ENCODE data around the gene PRR12.

PRR12 gene

DNA sequence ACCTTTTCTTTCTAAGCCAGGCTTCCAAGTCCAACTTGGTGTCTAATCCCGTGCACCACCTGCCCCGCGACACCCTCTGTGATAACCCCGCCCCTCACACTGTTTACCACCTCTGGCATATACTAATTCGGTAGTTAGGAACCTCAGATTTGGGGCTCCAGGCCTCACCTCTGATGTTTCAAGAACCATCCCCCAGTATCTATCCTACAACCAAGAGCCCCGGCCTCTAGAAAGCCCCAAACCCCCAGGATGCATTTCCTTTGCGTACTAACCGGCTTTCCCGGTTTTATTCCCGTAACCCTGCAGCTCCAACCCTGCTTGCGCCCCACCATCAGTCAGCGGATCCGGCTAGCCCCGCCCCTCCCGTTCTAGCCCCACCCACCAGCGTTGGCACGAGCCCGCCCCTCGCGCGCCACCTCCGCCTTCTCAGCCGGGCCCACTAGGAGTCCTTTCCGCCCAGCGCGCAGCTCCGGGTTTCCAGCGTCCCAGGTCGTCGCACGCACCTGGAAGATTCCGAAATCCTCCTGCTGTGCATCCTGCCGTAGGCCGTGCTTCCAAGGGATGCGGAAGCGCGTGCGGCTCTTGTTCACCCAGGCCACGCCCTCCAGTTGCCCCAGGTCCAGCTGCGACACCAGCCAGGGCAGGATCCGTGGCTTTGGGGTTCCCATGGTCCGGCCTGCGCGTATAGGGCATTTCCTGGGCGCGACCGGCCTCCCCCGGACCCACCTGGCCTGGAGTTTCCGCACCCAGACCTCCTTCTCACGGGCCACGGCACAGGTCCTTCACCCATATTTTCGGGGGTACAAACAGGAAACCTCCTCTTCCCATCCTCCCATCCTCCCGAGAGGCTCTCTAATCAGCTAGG lies 73.4 kb downstream of the PRR12 start:
- H3K9me3 ChIP-seq (ENCODE audit: low read length): no peaks in the 10 kb centered on the region
- peak overlapping the region; percentile 80 for H3K4me2 ChIP-seq (ENCODE audit: low read length)
- H3K4me3 ChIP-seq (ENCODE audit: low read depth, low read length, poor library complexity, severe bottlenecking): peak overlapping the region; percentile 83
- H3K9me2 ChIP-seq (ENCODE audit: low read depth, low read length): no peaks in the 10 kb centered on the region
- H3K27ac ChIP-seq (ENCODE audit: low read depth, low read length, poor library complexity, severe bottlenecking): peak overlapping the region; percentile 83
- H3F3A ChIP-seq (ENCODE audit: insufficient read depth, low read length): no peaks in the 10 kb centered on the region
- TF ChIP-seq, protein P1, sequence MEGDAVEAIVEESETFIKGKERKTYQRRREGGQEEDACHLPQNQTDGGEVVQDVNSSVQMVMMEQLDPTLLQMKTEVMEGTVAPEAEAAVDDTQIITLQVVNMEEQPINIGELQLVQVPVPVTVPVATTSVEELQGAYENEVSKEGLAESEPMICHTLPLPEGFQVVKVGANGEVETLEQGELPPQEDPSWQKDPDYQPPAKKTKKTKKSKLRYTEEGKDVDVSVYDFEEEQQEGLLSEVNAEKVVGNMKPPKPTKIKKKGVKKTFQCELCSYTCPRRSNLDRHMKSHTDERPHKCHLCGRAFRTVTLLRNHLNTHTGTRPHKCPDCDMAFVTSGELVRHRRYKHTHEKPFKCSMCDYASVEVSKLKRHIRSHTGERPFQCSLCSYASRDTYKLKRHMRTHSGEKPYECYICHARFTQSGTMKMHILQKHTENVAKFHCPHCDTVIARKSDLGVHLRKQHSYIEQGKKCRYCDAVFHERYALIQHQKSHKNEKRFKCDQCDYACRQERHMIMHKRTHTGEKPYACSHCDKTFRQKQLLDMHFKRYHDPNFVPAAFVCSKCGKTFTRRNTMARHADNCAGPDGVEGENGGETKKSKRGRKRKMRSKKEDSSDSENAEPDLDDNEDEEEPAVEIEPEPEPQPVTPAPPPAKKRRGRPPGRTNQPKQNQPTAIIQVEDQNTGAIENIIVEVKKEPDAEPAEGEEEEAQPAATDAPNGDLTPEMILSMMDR (IDR thresholded peaks at IDR 0.05; ENCODE audit: low read length): no peak
- no peak for TF ChIP-seq EZH2 (IDR thresholded peaks at IDR 0.05; ENCODE audit: borderline replicate concordance, low read length)
- peaks cover 50% of the 10 kb centered on the region for H3K36me3 ChIP-seq (ENCODE audit: insufficient read depth, low read length)
- H3K79me2 ChIP-seq (ENCODE audit: insufficient read depth, low read length): 0 out of 2 replicates have a peak, but pooled peaks cover 5% of the 10 kb centered on the region
- H2AFZ ChIP-seq (ENCODE audit: low read length): no peak overlapping the region
- H4K20me1 ChIP-seq (ENCODE audit: insufficient read depth, low read length): no peaks in the 10 kb centered on the region
- H3K27me3 ChIP-seq (ENCODE audit: insufficient read depth, low read length): no peaks in the 10 kb centered on the region
- H3K4me1 ChIP-seq (ENCODE audit: insufficient read depth, low read length, severe bottlenecking): peaks cover 23% of the 10 kb centered on the region
- peak overlapping the region; percentile 91 for H3K9ac ChIP-seq (ENCODE audit: low read length)

DNA sequence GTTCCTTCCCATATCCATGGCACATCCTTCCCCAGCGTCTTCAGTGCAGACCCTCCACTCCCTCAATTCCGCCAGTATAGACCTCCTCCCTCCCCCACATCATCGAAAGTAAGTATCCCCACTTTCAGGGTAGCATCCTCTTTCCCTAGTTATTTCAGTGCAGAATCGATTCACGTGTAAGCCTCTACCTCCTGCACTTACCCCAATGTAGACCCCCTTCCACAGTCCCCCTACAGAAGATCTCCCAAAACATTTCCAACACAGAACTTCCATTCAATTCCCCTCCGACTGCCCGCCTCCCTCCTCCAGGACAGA lies 74.0 kb downstream of the PRR12 start:
- H3K27me3 ChIP-seq (ENCODE audit: insufficient read depth, low read length): no peaks in the 10 kb centered on the region
- H2AFZ ChIP-seq (ENCODE audit: low read length): no peak overlapping the region
- TF ChIP-seq EZH2 (IDR thresholded peaks at IDR 0.05; ENCODE audit: borderline replicate concordance, low read length): no peak
- TF ChIP-seq, protein P1 (IDR thresholded peaks at IDR 0.05; ENCODE audit: low read length): no peak
- no peaks in the 10 kb centered on the region for H3K9me2 ChIP-seq (ENCODE audit: low read depth, low read length)
- H3K4me1 ChIP-seq (ENCODE audit: insufficient read depth, low read length, severe bottlenecking): peaks cover 23% of the 10 kb centered on the region
- no peaks in the 10 kb centered on the region for H4K20me1 ChIP-seq (ENCODE audit: insufficient read depth, low read length)
- H3K9ac ChIP-seq (ENCODE audit: low read length): peak overlapping the region; percentile 91
- no peaks in the 10 kb centered on the region for H3K9me3 ChIP-seq (ENCODE audit: low read length)
- peak overlapping the region; percentile 83 for H3K4me3 ChIP-seq (ENCODE audit: low read depth, low read length, poor library complexity, severe bottlenecking)
- no peaks in the 10 kb centered on the region for H3F3A ChIP-seq (ENCODE audit: insufficient read depth, low read length)
- H3K79me2 ChIP-seq (ENCODE audit: insufficient read depth, low read length): 0 out of 2 replicates have a peak, but pooled peaks cover 5% of the 10 kb centered on the region
- peak overlapping the region; percentile 83 for H3K27ac ChIP-seq (ENCODE audit: low read depth, low read length, poor library complexity, severe bottlenecking)
- peak overlapping the region; percentile 80 for H3K4me2 ChIP-seq (ENCODE audit: low read length)
- H3K36me3 ChIP-seq (ENCODE audit: insufficient read depth, low read length): peaks cover 49% of the 10 kb centered on the region

DNA sequence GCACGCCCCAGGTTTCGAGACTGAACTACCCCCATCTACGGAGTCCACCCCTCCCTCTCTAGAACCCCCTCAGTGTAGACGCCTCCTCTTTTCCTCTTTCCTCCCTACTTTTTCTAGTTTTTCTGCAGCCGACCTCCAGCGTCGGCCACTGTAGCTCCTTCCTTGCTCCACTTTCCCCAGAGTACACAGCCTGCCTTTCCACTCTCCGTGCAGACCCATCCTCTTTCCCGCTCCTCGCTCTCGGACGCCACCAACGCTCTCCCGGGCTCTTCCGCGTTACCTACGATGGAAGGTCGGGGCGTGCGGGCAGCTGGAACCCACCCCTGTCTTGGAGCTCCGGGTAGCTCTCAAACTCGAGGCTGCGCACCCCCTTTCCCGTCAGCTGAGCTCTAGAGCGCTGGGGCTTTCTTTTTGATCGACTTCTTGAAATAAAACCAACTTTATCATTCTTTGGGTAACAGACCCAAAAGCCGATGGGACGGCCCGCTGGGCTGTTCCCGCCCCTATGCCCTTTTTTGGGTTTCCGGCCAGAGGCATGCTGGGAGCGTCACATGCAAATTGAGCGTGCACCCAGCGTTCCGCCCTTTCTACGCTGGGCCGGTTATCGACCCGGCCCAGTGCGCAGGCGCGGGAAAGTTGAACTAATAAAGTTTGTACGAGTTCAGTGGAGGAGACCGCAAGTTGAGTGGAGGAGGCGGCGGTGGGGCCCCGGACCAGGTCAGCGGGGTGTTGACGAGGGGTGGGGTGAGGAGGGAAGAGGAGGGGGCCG lies 74.6 kb downstream of the PRR12 start, which contains the start of the genes BCL2L12 and IRF3:
Gene BCL2L12, plus strand, starts transcription at position 583 of the 769 bp plus-strand sequence. CDS start 760 bp downstream, outside the sequence.
Gene IRF3, minus strand, starts transcription at position 507 of the 769 bp plus-strand sequence. CDS start 1,019 bp downstream, outside the sequence.
- H4K20me1 ChIP-seq (ENCODE audit: insufficient read depth, low read length): no peaks in the 10 kb centered on the region
- H2AFZ ChIP-seq (ENCODE audit: low read length): no peak within 1 kb of the TSS
- TF ChIP-seq, protein P1 (IDR thresholded peaks at IDR 0.05; ENCODE audit: low read length): no peak
- TF ChIP-seq EZH2 (IDR thresholded peaks at IDR 0.05; ENCODE audit: borderline replicate concordance, low read length): no peak
- peak within 1 kb of the TSS; percentile 91 for H3K9ac ChIP-seq (ENCODE audit: low read length)
- peaks cover 48% of the 10 kb centered on the region for H3K36me3 ChIP-seq (ENCODE audit: insufficient read depth, low read length)
- H3K4me1 ChIP-seq (ENCODE audit: insufficient read depth, low read length, severe bottlenecking): peaks cover 23% of the 10 kb centered on the region
- peak within 1 kb of the TSS; percentile 83 for H3K27ac ChIP-seq (ENCODE audit: low read depth, low read length, poor library complexity, severe bottlenecking)
- no peaks in the 10 kb centered on the region for H3K9me2 ChIP-seq (ENCODE audit: low read depth, low read length)
- no peaks in the 10 kb centered on the region for H3K27me3 ChIP-seq (ENCODE audit: insufficient read depth, low read length)
- 0 out of 2 replicates have a peak, but pooled peaks cover 5% of the 10 kb centered on the region for H3K79me2 ChIP-seq (ENCODE audit: insufficient read depth, low read length)
- peak within 1 kb of the TSS; percentile 80 for H3K4me2 ChIP-seq (ENCODE audit: low read length)
- no peaks in the 10 kb centered on the region for H3K9me3 ChIP-seq (ENCODE audit: low read length)
- no peaks in the 10 kb centered on the region for H3F3A ChIP-seq (ENCODE audit: insufficient read depth, low read length)
- H3K4me3 ChIP-seq (ENCODE audit: low read depth, low read length, poor library complexity, severe bottlenecking): peak within 1 kb of the TSS; percentile 83
